Heart right ventricle (tissue), 16 donors: Measurements from ENCODE around the gene RPL10A. TPM values are rescaled to one million over a fixed set of nuclear protein-coding genes. Genes with fewer than 3 reads are reported as not detected.

Source experiments
- ATAC-seq, 8 donors: fragments of 200-7000 bp; cut with Tn5 transposase; one replicate each; pipeline ENCODE4 v1.9.1; 2020; ENCODE audit warnings: mild to moderate bottlenecking in 8 of 8, moderate library complexity in 8 of 8, moderate number of reproducible peaks in 1 of 8
- DNase-seq, 2 donors: peaks; one replicate each; pipeline ENCODE4 v3.0.0-alpha.2; 2020
- H3K27ac ChIP-seq, 10 donors: fragments of 200-600 bp; sonication (generic) in 2 of 10; one replicate each; pipeline versions ENCODE4 v1.5.0 to v1.8.0; 2020 to 2022; ENCODE audit warnings: mild to moderate bottlenecking in 3 of 10
- H3K27me3 ChIP-seq, 7 donors: fragments of 200-600 bp; one replicate each; pipeline ENCODE4 v1.8.0; 2021 to 2022; ENCODE audit warnings: mild to moderate bottlenecking in 2 of 7
- H3K36me3 ChIP-seq, 9 donors: fragments of 200-600 bp; sonication (generic) in 1 of 9; one replicate each; pipeline versions ENCODE4 v1.5.0 to v1.8.0; 2020 to 2022; ENCODE audit warnings: mild to moderate bottlenecking in 2 of 9
- H3K4me1 ChIP-seq, 9 donors: fragments of 200-600 bp; sonication (generic) in 1 of 9; one replicate each; pipeline versions ENCODE4 v1.5.0 to v1.8.0; 2020 to 2022; ENCODE audit warnings: mild to moderate bottlenecking in 4 of 9
- H3K4me3 ChIP-seq, 10 donors: fragments of 200-600 bp; sonication (generic) in 2 of 10; one replicate each; pipeline versions ENCODE4 v1.5.0 to v1.8.0; 2020 to 2022; ENCODE audit warnings: mild to moderate bottlenecking in 7 of 10, moderate library complexity in 2 of 10
- H3K9me3 ChIP-seq, 11 donors: fragments of 200-600 bp in 10 of 11; sonication (generic) in 2 of 11; one replicate each; pipeline versions ENCODE4 v1.5.0 to v1.8.0; 2013 to 2022; ENCODE audit warnings: mild to moderate bottlenecking in 2 of 11, control low read depth in 1 of 11, moderate library complexity in 1 of 11
- CTCF ChIP-seq, 9 donors: fragments of 200-600 bp; sonication (generic) in 2 of 9; IDR thresholded peaks; one replicate each; pipeline versions ENCODE4 v1.5.0 to v1.8.0; 2021 to 2022; ENCODE audit warnings: antibody characterized with exemption in 9 of 9, mild to moderate bottlenecking in 5 of 9, moderate library complexity in 1 of 9
- WGBS, 2 donors: extraction: QIAGEN DNeasy Blood & Tissue Kit; methylation state at CpG; one replicate each; pipeline ENCODE4 v1.1.7; 2013; ENCODE audit warnings: inconsistent platforms in 1 of 2; 5-methylcytosine and 5-hydroxymethylcytosine counted together
- intact Hi-C, 10 donors: fragments of 100-400 bp; cut with DNase I; formaldehyde crosslinking; loops; one replicate each; pipeline versions ENCODE4 v1.11.1 to v1.14.2; 2022
- polyA plus RNA-seq, 2 donors: library from polyadenylated mRNA; stranded (reverse); fragments of 200-250 nt; gene quantifications; one replicate each; pipeline ENCODE4 v1.2.3, GENCODE V29; 2013
- total RNA-seq, 10 donors: library from RNA; stranded (reverse); fragmentation: NEBNext Ultra II Directional in 3 of 10; extraction: Animal tissue kit (Norgen Biotek cat#: 25700) in 3 of 10; gene quantifications; one replicate each; pipeline versions ENCODE4 v1.2.1 to v1.2.4, GENCODE V29; 2021 to 2023
- donor health status: Arrhythmogenic right ventricular cardiomyopathy.
- donor health status: ischemic (EF 13 %, LVEDD 7.1; RV severe dilation, severe dysfunction).
- donor health status: healthy with polysubstance abuse.
- donor health status: DM: no; HTN: yes; CAD: no.
- donor health status: DM: no; HTN: no; CAD: no.
- donor health status: ischemic (EF 25% LVEDD 6.9; RV normal size, moderate dysfunction).
- donor health status: ischemic (EF 25% LVEDD 5.7; RV mildly dilated, moderate dysfunction).
- donor health status: healthy.
- donor health status: DM: yes; HTN: yes; CAD: no.
- donor health status: Ischemic cardiomyopathy.
- donor health status: ischemic (EF 35%, LVEDD 5.7; RV mildly dilated, moderate dysfunction).
- donor health status: nonischemic (EF 11% LVEDD 7.7; RV severe dilation, severe dysfunction).
- donor health status: DM: yes; HTN: yes; CAD: no.
- donor health status: PGD.
- donor health status: ischemic (EF 29% LVEDD 5.4; RV normal size, mild dysfunction).
- donor health status: nonischemic (EF 23%, LVEDD 6.1; RV moderate dilation, normal function).

RPL10A gene
- total and polyA plus RNA-seq, 12 donors = 231 to 1,620 (median 529) TPM

- intact Hi-C loops = no loop called here
These were observed 24.2 kb downstream of the RPL10A start for GRCh38 chr6:35492258-35492973.

DNA sequence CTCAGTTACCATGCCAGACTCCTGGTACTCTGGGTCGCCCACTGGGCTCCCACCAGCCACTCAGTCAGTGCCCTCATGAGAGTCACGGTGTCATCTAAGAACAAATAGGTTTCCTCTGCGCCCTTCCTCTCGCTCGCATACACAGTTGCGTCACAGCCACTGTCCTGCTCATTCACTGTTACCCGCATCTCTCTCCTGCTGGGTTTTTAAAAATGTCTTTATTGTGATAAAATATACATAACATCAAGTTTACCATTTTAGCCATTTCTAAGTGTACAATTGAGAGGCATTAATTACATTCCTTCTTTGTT is 24.7 kb downstream of the RPL10A start:
- intact Hi-C loops = no loop called here
- peaks cover 0 to 70% (median 0%) of the 10 kb centered on the region in 7 donors for H3K27me3 ChIP-seq
- H3K4me3 ChIP-seq = no peak overlapping the region
- peak overlapping the region in 6 of 10 donors; percentile 60 to 97 (median 92) for H3K27ac ChIP-seq
- no peaks in the 10 kb centered on the region for H3K9me3 ChIP-seq
- peaks cover 32 to 88% (median 72%) of the 10 kb centered on the region in 9 donors for H3K4me1 ChIP-seq
- H3K36me3 ChIP-seq = no peaks in the 10 kb centered on the region
- 81 to 84% methylated on average over 7 of the region's 7 CpGs for WGBS, 2 donors
- ATAC-seq (no peak), DNase-seq (no peak)
- TF ChIP-seq CTCF (IDR thresholded peaks at IDR 0.05) = no peak

More at GRCh38 chr6:35492258-35492973, 24.2 kb downstream of the RPL10A start:
- H3K9me3 ChIP-seq = no peaks in the 10 kb centered on the region
- WGBS, 2 donors = 41 to 54% methylated on average over 7 of the region's 7 CpGs
- no peak overlapping the region for H3K4me3 ChIP-seq
- H3K36me3 ChIP-seq = no peaks in the 10 kb centered on the region
- DNase-seq (no peak), ATAC-seq (no peak)
- peaks cover 32 to 87% (median 72%) of the 10 kb centered on the region in 9 donors for H3K4me1 ChIP-seq
- TF ChIP-seq CTCF (IDR thresholded peaks at IDR 0.05) = no peak
- H3K27ac ChIP-seq = peak overlapping the region in 6 of 10 donors; percentile 60 to 97 (median 92)
- peaks cover 0 to 64% (median 0%) of the 10 kb centered on the region in 7 donors for H3K27me3 ChIP-seq

DNA sequence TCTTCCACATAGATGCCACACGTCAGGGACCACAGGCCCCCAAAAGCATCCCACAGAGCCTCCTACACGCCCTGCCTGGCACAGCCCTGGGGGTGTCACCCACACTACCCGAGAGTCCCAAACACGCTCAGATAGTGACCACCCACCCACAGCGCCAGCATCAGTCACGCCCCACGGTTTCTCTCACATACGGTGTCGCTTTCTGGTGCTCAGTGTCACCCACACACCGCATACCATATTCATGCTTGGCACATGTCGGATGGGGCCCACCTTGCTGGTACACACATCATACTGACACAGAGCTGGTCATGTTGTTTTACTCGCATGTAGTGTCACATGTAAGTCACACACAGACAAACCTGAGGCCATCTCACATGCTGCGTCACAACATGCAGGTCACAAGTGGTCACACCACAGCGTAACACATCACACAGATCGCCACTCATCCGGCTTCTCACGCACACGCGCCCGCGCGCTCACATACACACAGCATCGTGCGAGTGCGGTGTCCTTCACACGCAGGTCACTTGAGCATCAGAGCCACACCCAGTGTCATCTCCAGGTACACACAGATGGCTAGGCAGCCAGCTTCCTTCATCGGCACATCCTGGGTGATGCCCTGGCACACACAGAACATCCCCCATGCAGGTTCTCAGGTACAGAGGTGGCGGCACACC is 25.2 kb downstream of the RPL10A start:
- Histone ChIP-seq H3K27ac (peak overlapping the region in 1 of 10 donors; percentile 60), H3K27me3 (peaks cover 0 to 75% (median 5%) of the 10 kb centered on the region in 7 donors), H3K9me3 (no peaks in the 10 kb centered on the region), H3K36me3 (no peaks in the 10 kb centered on the region), H3K4me3 (no peak overlapping the region), H3K4me1 (peaks cover 33 to 88% (median 72%) of the 10 kb centered on the region in 9 donors)
- TF ChIP-seq CTCF (IDR thresholded peaks at IDR 0.05) = no peak
- WGBS, 2 donors = 83 to 84% methylated on average over 28 of the region's 28 CpGs
- ATAC-seq (no peak), DNase-seq (no peak)
- intact Hi-C loops = no loop called here

GRCh38 chr6:35494161-35494563 is 26.0 kb downstream of the RPL10A start:
- Histone ChIP-seq H3K27ac (peak overlapping the region in 6 of 10 donors; percentile 20 to 58 (median 39)), H3K9me3 (no peaks in the 10 kb centered on the region), H3K36me3 (no peaks in the 10 kb centered on the region), H3K4me3 (peak overlapping the region in 3 of 10 donors; percentile 4 to 22 (median 17)), H3K27me3 (peaks cover 0 to 82% (median 5%) of the 10 kb centered on the region in 7 donors), H3K4me1 (peaks cover 33 to 84% (median 70%) of the 10 kb centered on the region in 9 donors)
- ATAC-seq (no peak), DNase-seq (no peak)
- WGBS, 2 donors = 4 to 6% methylated on average over 4 of the region's 4 CpGs
- TF ChIP-seq CTCF (IDR thresholded peaks at IDR 0.05) = no peak
- intact Hi-C loops = no loop called here
